OCI-LY1 (cell line): ENCODE measurements around the gene MKI67.

Experiments
- EZH2 ChIP-seq: fragments of 200-600 bp; sonication (generic), shearing (Covaris generic); IDR thresholded peaks from 2 replicates; pipeline ENCODE4 v1.8.0; 2017; ENCODE audit warnings: borderline replicate concordance, mixed run types, mild to moderate bottlenecking, antibody characterized with exemption, low read length, moderate library complexity, mixed read lengths
- TF ChIP-seq, protein P1 (sequence below): fragments of 200-600 bp; sonication (generic), shearing (Covaris generic); IDR thresholded peaks from 2 replicates; pipeline ENCODE4 v1.5.1; 2017; ENCODE audit warnings: mild to moderate bottlenecking, antibody characterized with exemption, low read length, moderate library complexity, mixed read lengths

DNA sequence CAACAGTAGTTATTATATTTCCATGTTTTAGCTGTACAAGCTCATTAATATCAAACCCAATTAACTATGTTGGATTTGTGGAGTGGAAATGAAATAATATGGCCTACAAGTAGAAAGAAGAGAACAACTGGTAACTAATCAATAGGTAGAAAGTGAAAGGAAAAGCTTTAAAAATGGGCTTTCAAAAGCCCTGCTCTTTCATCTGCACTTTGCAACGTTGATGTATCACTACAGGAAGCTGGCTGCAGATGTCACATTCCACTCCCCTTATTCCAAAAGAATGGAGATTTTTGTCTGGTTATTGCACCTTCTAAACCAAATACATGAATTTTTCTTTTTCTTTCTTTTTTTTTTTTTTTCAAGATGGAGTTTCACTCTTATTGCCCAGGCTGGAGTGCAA, 11.7 kb upstream of the MKI67 start:
- TF ChIP-seq, protein P1, sequence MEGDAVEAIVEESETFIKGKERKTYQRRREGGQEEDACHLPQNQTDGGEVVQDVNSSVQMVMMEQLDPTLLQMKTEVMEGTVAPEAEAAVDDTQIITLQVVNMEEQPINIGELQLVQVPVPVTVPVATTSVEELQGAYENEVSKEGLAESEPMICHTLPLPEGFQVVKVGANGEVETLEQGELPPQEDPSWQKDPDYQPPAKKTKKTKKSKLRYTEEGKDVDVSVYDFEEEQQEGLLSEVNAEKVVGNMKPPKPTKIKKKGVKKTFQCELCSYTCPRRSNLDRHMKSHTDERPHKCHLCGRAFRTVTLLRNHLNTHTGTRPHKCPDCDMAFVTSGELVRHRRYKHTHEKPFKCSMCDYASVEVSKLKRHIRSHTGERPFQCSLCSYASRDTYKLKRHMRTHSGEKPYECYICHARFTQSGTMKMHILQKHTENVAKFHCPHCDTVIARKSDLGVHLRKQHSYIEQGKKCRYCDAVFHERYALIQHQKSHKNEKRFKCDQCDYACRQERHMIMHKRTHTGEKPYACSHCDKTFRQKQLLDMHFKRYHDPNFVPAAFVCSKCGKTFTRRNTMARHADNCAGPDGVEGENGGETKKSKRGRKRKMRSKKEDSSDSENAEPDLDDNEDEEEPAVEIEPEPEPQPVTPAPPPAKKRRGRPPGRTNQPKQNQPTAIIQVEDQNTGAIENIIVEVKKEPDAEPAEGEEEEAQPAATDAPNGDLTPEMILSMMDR, result no peak
- no peak for TF ChIP-seq EZH2
